Femur (tissue), 1 donor: ENCODE results near the gene TMEM143.
"Not testable (repeated sequence)": the region's sequence is repeated elsewhere in the genome, so short reads cannot be mapped to it uniquely, and the experiment has no call there.

Experiments used
- DNase-seq: peaks from one replicate; pipeline ENCODE4 v3.0.0-alpha.2; 2017

TMEM143 gene

GRCh38 chr19:48363810-48364597 lies at the start of gene TMEM143, which contains the start of gene SYNGR4:
TMEM143 (minus strand) TSS chr19:48363940; CDS start chr19:48363920, 20 bp downstream.
SYNGR4 (plus strand) TSS chr19:48364367; CDS start chr19:48365843, 1,476 bp downstream.
- DNase-seq = peak; percentile 100

- DNase-seq = no peak
Measured at GRCh38 chr19:48405850-48406249, 42.1 kb upstream of the TMEM143 start.

DNA sequence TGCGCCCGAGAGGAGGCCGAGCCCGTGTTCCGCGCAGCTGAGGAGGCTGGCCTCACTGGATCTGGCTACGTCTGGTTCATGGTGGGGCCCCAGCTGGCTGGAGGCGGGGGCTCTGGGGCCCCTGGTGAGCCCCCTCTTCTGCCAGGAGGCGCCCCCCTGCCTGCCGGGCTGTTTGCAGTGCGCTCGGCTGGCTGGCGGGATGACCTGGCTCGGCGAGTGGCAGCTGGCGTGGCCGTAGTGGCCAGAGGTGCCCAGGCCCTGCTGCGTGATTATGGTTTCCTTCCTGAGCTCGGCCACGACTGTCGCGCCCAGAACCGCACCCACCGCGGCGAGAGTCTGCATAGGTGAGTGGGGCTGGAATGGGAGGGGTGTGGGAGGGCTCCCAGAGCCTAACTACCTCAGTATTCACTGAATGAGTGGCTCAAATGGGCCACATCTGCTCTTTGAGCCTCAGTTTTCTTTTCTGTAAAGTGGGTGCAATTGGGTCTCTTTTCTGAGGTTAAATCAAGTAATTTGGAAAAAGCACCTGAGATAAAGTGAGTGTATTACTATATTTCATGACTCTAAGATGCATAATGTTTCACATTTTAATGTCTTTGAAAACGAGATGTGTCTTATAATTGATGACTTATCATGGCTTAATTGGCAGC lies 41.4 kb upstream of the TMEM143 start:
- DNase-seq = no peak

- DNase-seq = peak; percentile 68
Measured at GRCh38 chr19:48403606-48404005, 39.9 kb upstream of the TMEM143 start.

DNA sequence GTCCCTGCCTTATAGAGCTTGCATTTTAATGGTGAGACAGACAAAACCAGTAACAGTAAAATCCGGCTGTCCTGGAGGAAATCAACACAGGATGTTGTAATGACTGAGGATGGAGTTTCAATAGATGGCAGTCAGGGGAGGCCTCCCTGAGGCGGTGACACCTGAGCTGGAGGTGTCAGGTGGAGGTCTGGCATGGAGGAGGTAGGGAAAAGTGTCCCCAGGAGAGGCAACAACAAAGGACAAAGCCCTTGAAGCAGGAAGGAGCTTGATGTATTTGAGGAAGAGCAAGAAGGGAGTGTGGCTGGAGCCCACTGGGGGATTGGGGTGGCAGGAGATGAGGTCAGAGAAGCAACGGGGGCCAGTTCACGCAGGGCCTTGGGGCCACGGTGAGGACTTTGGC lies 37.5 kb upstream of the TMEM143 start:
- no peak for DNase-seq

GRCh38 chr19:48400018-48400742 lies 36.4 kb upstream of the TMEM143 start:
- DNase-seq = peak; percentile 55

GRCh38 chr19:48398375-48399235 lies 34.9 kb upstream of the TMEM143 start:
- peak; percentile 90 for DNase-seq

DNA sequence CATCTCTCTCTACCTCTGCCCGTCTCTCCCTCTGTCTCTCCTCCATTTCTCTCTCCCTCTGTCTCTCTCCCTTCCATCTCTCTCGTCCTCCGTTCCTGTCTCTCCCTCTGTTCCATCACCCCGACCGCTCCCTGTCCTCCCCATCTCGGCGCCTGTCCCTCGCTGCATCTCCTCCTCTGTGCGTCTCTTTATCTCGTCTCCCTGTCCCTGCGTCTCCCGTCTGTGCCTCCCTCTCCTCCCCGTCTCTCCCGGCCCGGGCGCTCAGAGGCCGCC lies 34.3 kb upstream of the TMEM143 start:
- no peak for DNase-seq

- no peak for DNase-seq
Measured at GRCh38 chr19:48397263-48398101, 33.7 kb upstream of the TMEM143 start.

GRCh38 chr19:48396824-48397176 lies 33.1 kb upstream of the TMEM143 start:
- DNase-seq = no peak

GRCh38 chr19:48396016-48396823 lies 32.5 kb upstream of the TMEM143 start:
- DNase-seq = no peak

- DNase-seq = no peak
Measured at GRCh38 chr19:48395499-48395898, 31.8 kb upstream of the TMEM143 start.

DNA sequence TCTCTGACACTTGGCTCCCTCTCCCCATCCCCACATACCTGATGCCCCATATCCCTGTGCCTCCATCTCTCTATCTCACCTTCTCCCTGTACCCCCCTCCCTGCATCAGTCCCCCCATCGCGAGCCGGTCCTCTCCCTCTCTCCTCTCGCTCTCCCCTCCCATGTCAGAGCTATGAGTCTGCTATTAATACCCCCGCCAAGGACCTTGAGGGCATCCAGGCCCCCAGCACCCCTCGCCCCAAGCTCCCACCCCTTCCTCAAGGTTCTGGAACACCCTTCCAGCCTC lies 31.4 kb upstream of the TMEM143 start:
- no peak for DNase-seq

DNA sequence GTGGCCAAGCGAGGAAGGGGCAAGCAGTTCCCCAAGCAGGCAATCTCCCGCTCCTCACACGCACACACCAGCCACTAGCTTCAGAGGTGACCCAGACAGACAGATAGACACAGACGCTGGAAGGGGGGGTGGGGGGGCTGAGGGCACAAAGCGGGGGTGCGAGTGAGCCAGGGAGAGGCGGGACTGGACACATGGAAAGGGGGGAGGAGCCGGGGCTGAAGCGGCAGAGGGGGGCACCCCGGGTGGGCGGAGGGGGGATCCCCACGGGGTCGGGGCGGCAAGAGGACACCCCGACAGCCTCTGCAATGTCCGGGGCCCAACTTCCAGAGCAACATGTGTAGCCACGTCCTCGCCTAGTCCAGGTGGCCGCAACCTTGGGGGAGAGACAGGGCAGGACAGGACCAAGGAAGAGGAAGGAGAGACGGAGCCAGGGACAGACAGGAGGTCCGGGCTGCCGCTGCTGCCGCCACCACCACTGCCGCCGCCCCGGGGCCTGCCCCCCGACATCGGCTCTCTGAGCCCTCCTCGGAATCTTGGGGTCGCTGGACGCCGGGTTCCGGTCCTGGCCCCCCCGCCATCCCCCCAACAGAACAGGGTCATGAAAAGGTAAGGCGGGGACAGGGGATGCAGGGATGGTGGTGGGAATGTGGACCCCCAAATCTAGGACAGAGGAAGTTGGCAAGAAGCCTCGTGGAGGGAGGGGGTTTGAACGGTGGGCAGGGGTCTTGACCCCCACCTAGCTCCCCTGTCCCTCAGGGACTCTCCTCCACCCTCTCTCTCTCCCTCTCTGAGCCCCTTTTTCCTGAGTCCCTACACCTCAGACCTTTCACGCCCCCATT lies 30.8 kb upstream of the TMEM143 start:
- no peak for DNase-seq

- DNase-seq = peak; percentile 71
Measured at GRCh38 chr19:48393559-48394330, 30.0 kb upstream of the TMEM143 start, which contains the start of gene GRIN2D. GRIN2D (plus strand) TSS chr19:48393668; CDS start chr19:48398393, 4,725 bp downstream.

DNA sequence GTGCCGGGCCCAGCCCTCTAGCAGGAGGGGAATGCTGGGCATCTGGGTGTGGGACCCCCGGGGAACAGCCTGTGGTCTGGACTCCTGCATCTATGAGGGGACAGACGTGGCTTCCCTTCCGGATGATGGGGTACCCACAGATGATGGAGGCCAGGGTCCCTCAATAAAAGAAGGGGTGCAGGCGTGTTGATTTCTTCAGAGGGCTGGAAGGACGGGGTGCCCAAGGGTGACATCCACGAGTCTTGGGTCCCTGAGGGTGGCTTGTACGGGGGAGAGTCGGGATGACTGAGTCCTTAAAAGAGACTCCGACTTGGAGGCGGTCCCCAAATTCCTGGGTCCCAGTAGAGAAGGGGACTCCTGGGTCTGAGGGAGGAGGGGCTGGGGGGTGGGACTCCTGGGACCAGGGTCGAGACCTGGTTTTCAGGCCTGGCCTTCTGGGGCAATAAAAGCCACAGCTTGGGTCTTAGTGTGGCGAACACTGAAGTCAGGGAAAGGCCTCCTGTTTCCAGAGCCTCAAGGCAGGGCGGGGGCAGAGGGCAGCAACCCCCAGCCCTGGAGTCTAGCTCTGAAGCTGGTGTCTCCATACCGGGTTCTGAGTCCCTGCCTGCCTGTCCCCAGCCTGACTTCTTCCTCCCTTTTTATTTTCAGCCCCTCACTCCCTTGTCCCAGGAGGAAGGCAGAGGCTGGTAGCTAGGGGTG lies 29.3 kb upstream of the TMEM143 start:
- DNase-seq = no peak

- DNase-seq = not testable (repeated sequence)
Measured at GRCh38 chr19:48392006-48392344, 28.2 kb upstream of the TMEM143 start.

DNA sequence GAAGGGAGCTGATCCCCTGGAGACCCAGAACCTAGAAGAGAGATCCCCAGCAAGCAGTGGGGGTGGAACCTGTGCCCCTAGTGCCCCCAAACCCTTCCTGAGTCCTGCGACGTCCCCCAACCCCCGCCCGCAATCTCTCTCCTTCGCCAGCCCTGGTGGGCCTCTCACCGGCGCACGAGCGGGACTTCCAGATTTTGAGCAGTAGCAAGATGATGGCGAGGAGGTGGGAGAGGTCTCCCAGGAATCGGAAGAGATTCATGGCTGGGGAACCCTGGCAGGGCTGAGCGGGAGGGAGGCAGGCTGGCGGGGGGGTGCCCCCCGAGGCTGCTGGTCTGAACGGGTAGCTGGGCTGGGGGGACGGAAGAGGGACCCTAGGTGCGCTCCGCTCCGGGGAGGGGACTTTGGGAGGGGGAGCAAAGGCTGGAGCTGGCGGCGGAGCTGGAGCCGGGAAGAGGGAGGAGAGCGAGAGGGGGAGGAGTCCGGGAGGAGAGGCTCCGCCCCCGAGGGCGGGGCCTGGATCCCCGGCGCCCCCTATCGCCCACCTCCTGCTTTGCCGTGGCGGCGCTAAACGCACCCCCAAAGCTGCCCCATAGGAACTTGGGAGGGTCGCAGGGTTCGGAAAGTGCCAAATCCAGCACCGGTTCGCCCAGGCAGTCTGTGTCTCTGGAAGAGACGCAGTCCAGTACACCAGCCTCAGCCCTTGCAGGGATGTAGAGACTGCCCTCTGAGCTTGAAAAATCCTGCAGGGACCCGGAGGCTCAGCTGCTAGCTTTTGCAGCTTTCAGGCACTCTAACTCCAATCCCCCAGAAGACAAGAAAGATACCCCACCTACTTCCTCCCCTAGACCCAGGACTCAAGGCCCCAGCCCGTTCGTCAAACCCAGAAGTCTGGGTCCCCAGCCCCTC lies 27.6 kb upstream of the TMEM143 start, which contains the start of gene KDELR1:
Gene KDELR1, minus strand, starts transcription at position 452 of the 906 bp plus-strand sequence. Its CDS starts 193 bp downstream, at position 259.
- peak; percentile 90 for DNase-seq
